Eye (tissue), 1 donor: ENCODE results near the gene OR7D2.

Experiments used
- DNase-seq: peaks from one replicate; pipeline ENCODE4 v3.0.0-alpha.2; 2015

OR7D2 gene

GRCh38 chr19:9219489-9219888 lies 40.7 kb downstream of the OR7D2 start, which contains the start of gene OR7D4:
Gene OR7D4 (minus strand): TSS chr19:9219589. CDS start chr19:9214837, 4,752 bp downstream.
- no peak for DNase-seq
